ENCODE results near the gene KICS2.
A peak's percentile ranks its signal among the peaks of the same experiment; 100 is the strongest.

KICS2 gene

GRCh38 chr12:64222009-64222765, at the start of gene KICS2:
Gene KICS2 (minus strand): TSS chr12:64222296. CDS start chr12:64222237, 59 bp downstream.
- peak within 1 kb of the TSS; percentile 76 for H3K4me3 ChIP-seq (ENCODE audit: low read depth, low read length)
- TF ChIP-seq, protein P1, sequence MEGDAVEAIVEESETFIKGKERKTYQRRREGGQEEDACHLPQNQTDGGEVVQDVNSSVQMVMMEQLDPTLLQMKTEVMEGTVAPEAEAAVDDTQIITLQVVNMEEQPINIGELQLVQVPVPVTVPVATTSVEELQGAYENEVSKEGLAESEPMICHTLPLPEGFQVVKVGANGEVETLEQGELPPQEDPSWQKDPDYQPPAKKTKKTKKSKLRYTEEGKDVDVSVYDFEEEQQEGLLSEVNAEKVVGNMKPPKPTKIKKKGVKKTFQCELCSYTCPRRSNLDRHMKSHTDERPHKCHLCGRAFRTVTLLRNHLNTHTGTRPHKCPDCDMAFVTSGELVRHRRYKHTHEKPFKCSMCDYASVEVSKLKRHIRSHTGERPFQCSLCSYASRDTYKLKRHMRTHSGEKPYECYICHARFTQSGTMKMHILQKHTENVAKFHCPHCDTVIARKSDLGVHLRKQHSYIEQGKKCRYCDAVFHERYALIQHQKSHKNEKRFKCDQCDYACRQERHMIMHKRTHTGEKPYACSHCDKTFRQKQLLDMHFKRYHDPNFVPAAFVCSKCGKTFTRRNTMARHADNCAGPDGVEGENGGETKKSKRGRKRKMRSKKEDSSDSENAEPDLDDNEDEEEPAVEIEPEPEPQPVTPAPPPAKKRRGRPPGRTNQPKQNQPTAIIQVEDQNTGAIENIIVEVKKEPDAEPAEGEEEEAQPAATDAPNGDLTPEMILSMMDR (IDR thresholded peaks at IDR 0.05; ENCODE audit: insufficient read depth, low read depth, low read length, missing control alignments), result no peak
- DNase-seq (ENCODE audit: low read depth), result peak; percentile 95

- TF ChIP-seq, protein P1 (IDR thresholded peaks at IDR 0.05; ENCODE audit: insufficient read depth, low read depth, low read length, missing control alignments), result no peak
- H3K4me3 ChIP-seq (ENCODE audit: low read depth, low read length), result no peak overlapping the region
Measured at GRCh38 chr12:64270411-64270810, 48.3 kb upstream of the KICS2 start.

DNA sequence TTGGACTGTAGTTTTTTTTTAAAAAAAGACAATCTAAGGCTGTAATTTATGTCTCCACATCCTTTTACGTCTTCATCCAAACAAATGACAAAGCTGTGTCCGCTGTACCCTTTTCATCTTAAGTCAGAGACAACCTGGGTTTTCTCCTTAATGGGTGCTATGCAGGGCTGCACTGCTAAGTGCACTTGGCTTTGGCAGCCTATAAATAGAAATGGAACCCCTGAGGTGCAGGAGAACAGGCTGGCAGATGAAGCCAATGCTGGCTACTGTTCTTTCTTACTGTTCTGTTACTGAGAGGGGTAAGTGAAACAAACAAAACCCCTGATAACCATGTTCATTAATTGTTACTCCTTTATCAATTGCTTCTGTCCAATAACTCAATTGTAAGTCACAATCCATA, 47.1 kb upstream of the KICS2 start:
- DNase-seq (ENCODE audit: low read depth), result no peak
- no peak overlapping the region for H3K4me3 ChIP-seq (ENCODE audit: low read depth, low read length)
- TF ChIP-seq, protein P1 (IDR thresholded peaks at IDR 0.05; ENCODE audit: insufficient read depth, low read depth, low read length, missing control alignments), result no peak

More at GRCh38 chr12:64270411-64270810, 48.3 kb upstream of the KICS2 start:
- no peak for DNase-seq (ENCODE audit: low read depth)

GRCh38 chr12:64268409-64268808, 46.3 kb upstream of the KICS2 start:
- no peak for DNase-seq (ENCODE audit: low read depth)
- TF ChIP-seq, protein P1 (IDR thresholded peaks at IDR 0.05; ENCODE audit: insufficient read depth, low read depth, low read length, missing control alignments), result no peak
- no peak overlapping the region for H3K4me3 ChIP-seq (ENCODE audit: low read depth, low read length)

- DNase-seq (ENCODE audit: low read depth), result no peak
- TF ChIP-seq, protein P1 (IDR thresholded peaks at IDR 0.05; ENCODE audit: insufficient read depth, low read depth, low read length, missing control alignments), result no peak
- H3K4me3 ChIP-seq (ENCODE audit: low read depth, low read length), result no peak overlapping the region
Measured at GRCh38 chr12:64265839-64266238, 43.7 kb upstream of the KICS2 start.

- TF ChIP-seq, protein P1 (IDR thresholded peaks at IDR 0.05; ENCODE audit: insufficient read depth, low read depth, low read length, missing control alignments), result no peak
- no peak overlapping the region for H3K4me3 ChIP-seq (ENCODE audit: low read depth, low read length)
- DNase-seq (ENCODE audit: low read depth), result no peak
Measured at GRCh38 chr12:64261813-64262212, 39.7 kb upstream of the KICS2 start.

DNA sequence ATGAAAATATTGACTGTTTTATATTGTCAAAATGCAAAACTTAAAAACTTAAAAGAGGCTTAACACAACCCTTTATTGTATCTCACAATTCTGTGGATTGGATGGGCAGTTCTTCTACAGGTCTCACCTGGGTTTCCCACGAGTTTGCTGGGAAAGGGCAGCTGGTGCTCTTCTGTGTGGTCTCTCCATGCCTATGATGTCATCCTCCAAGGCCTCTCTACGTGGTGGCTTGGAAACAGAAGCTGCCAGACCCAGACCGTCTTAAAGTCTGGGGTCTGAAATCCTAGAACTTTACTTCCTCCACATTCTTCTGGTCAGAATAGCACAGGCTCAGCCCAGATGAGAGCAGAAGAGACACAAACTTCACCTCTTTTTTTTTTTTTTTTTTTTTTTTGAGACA, 36.5 kb upstream of the KICS2 start:
- no peak for DNase-seq (ENCODE audit: low read depth)
- TF ChIP-seq, protein P1 (IDR thresholded peaks at IDR 0.05; ENCODE audit: insufficient read depth, low read depth, low read length, missing control alignments), result no peak
- H3K4me3 ChIP-seq (ENCODE audit: low read depth, low read length), result no peak overlapping the region

All from GM12865 (cell line).